Stomach (tissue), 9 donors: ENCODE measurements around the gene PCDHGA1. TPM values are rescaled to one million over a fixed set of nuclear protein-coding genes. Genes with fewer than 3 reads are reported as not detected.
A peak's percentile ranks its signal among the peaks of the same experiment; 100 is the strongest.
"Not testable (repeated sequence)": the region's sequence is repeated elsewhere in the genome, so short reads cannot be mapped to it uniquely, and the experiment has no call there.

Experiments
- DNase-seq, 2 donors: peaks; one replicate each; pipeline versions ENCODE4 v3.0.0 to v3.0.0-alpha.2; 2013 to 2019
- H3K27ac ChIP-seq, 5 donors: fragments of 200-600 bp in 4 of 5; sonication (generic) in 4 of 5; one replicate each; pipeline ENCODE4 v1.5.1; 2013 to 2019; ENCODE audit warnings: mild to moderate bottlenecking in 1 of 5, moderate library complexity in 1 of 5
- H3K27me3 ChIP-seq, 3 donors: fragments of 200-600 bp; sonication (generic); one replicate each; pipeline ENCODE4 v1.5.1; 2017 to 2019; ENCODE audit warnings: mixed run types in 1 of 3
- H3K36me3 ChIP-seq, 4 donors: fragments of 200-600 bp; sonication (generic); 1 replicate in 3 of 4; 2 replicates in 1 of 4; pipeline ENCODE4 v1.5.1; 2016 to 2019
- H3K4me1 ChIP-seq, 4 donors: fragments of 200-600 bp; sonication (generic); one replicate each; pipeline ENCODE4 v1.5.1; 2016 to 2019
- H3K4me3 ChIP-seq, 4 donors: fragments of 200-600 bp; sonication (generic) in 3 of 4; one replicate each; pipeline ENCODE4 v1.5.1; 2016 to 2019; ENCODE audit warnings: mild to moderate bottlenecking in 1 of 4
- H3K9me3 ChIP-seq, 4 donors: fragments of 200-600 bp; sonication (generic); one replicate each; pipeline ENCODE4 v1.5.1; 2016 to 2019
- CTCF ChIP-seq, 7 experiments: fragments of 450-650 bp in 4 of 7; fragments of 200-600 bp in 3 of 7; sonication (generic) in 3 of 7; IDR thresholded peaks; one replicate each; pipeline ENCODE4 v1.5.1; 2016 to 2019; ENCODE audit warnings: antibody characterized with exemption in 7 of 7, control low read depth in 2 of 7, mild to moderate bottlenecking in 1 of 7
- EP300 ChIP-seq: sonication (generic); formaldehyde crosslinking; IDR thresholded peaks from one replicate; pipeline ENCODE4 v1.6.1; 2017; ENCODE audit warnings: antibody characterized with exemption
- POLR2A ChIP-seq, 4 donors: fragments of 450-650 bp; IDR thresholded peaks; one replicate each; pipeline ENCODE4 v1.6.1; 2016; ENCODE audit warnings: antibody characterized with exemption in 4 of 4, control low read depth in 2 of 4, mild to moderate bottlenecking in 1 of 4, moderate library complexity in 1 of 4
- POLR2AphosphoS5 ChIP-seq, 3 donors: sonication (generic); formaldehyde crosslinking; IDR thresholded peaks; one replicate each; pipeline ENCODE4 v1.6.1; 2016; ENCODE audit warnings: antibody characterized with exemption in 3 of 3
- WGBS, 5 donors: extraction: QIAGEN DNeasy Blood & Tissue Kit in 3 of 5; methylation state at CpG; one replicate each; pipeline versions ENCODE4 v1.1.5 to v1.1.7; 2013 to 2018; 5-methylcytosine and 5-hydroxymethylcytosine counted together
- intact Hi-C: fragments of 100-400 bp; cut with DNase I; formaldehyde crosslinking; loops from one replicate; pipeline ENCODE4 v1.15.1; 2023; ENCODE audit warnings: low total_unique reads
- polyA plus RNA-seq, 3 donors: library from polyadenylated mRNA; stranded (reverse); fragments of 200-250 nt; gene quantifications; one replicate each; pipeline ENCODE4 v1.2.3, GENCODE V29; 2013
- total RNA-seq, 5 donors: library from RNA; depleted of rRNA; stranded (reverse); fragments of >200 nt; gene quantifications; one replicate each; pipeline versions ENCODE4 v1.1.0 to v1.2.3, GENCODE V29; 2014 to 2016
- donor health status: healthy with polysubstance abuse.
- donor health status: Bipolar disorder and iron deficiency.
- donor health status: healthy.

Gene PCDHGA1
- total and polyA plus RNA-seq, 8 donors = 0.13 to 0.18 TPM; not detected in 6

- intact Hi-C loops = no loop called here
- Histone ChIP-seq H3K36me3 (peaks cover 0 to 11% (median 0%) of the 10 kb centered on the region in 4 donors), H3K4me1 (no peaks in the 10 kb centered on the region), H3K27me3 (peaks cover 0 to 73% (median 22%) of the 10 kb centered on the region in 3 donors), H3K27ac (no peak overlapping the region), H3K4me3 (no peak overlapping the region), H3K9me3 (peaks cover 54 to 100% (median 89%) of the 10 kb centered on the region in 4 donors)
- 53 to 69% (median 56%) methylated on average over 13 to 14 of the region's 14 CpGs for WGBS, 5 donors
- no peak for DNase-seq
- TF ChIP-seq EP300 = no peak
These were observed 44.3 kb downstream of the PCDHGA1 start for GRCh38 chr5:141374627-141375026.

DNA sequence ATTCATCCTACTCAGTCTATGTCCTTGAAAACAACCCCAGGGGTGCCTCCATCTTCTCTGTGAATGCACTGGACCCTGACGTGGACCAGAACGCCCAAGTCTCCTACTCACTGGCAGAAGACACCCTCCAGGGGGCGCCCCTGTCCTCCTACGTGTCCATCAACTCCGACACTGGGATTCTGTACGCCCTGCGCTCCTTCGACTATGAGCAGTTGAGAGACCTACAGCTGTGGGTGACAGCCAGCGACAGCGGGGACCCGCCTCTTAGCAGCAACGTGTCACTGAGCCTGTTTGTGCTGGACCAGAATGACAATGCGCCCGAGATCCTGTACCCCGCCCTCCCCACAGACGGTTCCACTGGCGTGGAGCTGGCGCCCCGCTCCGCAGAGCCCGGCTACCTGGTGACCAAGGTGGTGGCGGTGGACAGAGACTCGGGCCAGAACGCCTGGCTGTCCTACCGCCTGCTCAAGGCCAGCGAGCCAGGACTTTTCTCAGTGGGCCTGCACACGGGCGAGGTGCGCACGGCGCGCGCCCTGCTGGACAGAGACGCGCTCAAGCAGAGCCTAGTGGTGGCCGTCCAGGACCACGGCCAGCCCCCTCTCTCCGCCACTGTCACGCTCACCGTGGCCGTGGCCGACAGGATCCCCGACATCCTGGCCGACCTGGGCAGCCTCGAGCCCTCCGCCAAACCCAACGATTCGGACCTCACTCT is 45.3 kb downstream of the PCDHGA1 start:
- H3K4me3 ChIP-seq, H3K4me1 ChIP-seq, DNase-seq, H3K27ac ChIP-seq, intact Hi-C loops: not testable (repeated sequence)
- peaks cover 51 to 99% (median 87%) of the 10 kb centered on the region in 4 donors for H3K9me3 ChIP-seq
- 37 to 57% (median 46%) methylated on average over 18 to 40 of the region's 48 CpGs for WGBS, 5 donors
- peaks cover 0 to 11% (median 0%) of the 10 kb centered on the region in 4 donors for H3K36me3 ChIP-seq
- peaks cover 0 to 67% (median 16%) of the 10 kb centered on the region in 3 donors for H3K27me3 ChIP-seq

DNA sequence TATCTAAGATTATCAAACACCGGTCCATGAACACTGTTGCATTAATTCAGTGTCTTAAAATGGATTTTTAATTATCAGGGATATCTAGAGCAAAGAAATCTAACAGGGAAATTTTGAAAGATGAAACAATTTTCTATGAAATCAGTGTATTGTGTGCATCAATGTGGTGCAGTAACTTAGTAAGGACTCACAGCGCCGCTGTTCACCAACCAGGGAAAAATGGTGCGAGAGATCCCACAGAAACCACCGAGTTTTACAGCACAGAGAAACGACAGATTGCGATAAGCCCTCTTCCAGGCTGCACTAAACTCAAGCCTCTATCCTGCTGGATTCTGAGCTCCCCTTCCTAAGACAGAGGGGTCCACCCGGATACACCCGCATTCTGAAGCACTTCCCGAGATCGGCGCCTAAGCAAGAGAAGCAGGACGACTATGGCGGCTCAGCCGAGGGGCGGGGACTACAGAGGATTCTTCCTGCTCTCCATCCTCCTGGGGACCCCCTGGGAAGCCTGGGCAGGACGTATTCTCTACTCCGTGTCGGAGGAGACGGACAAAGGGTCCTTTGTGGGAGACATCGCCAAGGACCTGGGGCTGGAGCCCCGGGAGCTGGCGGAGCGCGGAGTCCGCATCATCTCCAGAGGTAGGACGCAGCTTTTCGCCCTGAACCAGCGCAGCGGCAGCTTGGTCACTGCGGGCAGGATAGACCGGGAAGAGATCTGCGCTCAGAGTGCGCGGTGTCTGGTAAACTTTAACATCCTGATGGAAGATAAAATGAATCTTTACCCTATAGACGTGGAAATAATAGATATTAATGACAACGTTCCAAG is 52.4 kb downstream of the PCDHGA1 start, which contains the start of gene PCDHGA7:
Gene PCDHGA7, plus strand, starts transcription at position 274 of the 826 bp plus-strand sequence. Its CDS starts 158 bp downstream, at position 432.
- no peak for DNase-seq
- no peaks in the 10 kb centered on the region for H3K36me3 ChIP-seq
- TF ChIP-seq POLR2A (IDR thresholded peaks at IDR 0.05) (no peak), POLR2AphosphoS5 (IDR thresholded peaks at IDR 0.05) (no peak), EP300 (no peak)
- no peak within 1 kb of the TSS for H3K27ac ChIP-seq
- H3K9me3 ChIP-seq = peaks cover 34 to 99% (median 88%) of the 10 kb centered on the region in 4 donors
- H3K4me1 ChIP-seq = no peaks in the 10 kb centered on the region
- intact Hi-C loops = no loop called here
- H3K27me3 ChIP-seq = peaks cover 0 to 70% (median 5%) of the 10 kb centered on the region in 3 donors
- whole genome bisulfite sequencing, 5 donors = 13 to 20% (median 18%) methylated on average over 31 to 37 of the region's 37 CpGs
- peak within 1 kb of the TSS in 2 of 4 donors; percentile 8 to 16 for H3K4me3 ChIP-seq

DNA sequence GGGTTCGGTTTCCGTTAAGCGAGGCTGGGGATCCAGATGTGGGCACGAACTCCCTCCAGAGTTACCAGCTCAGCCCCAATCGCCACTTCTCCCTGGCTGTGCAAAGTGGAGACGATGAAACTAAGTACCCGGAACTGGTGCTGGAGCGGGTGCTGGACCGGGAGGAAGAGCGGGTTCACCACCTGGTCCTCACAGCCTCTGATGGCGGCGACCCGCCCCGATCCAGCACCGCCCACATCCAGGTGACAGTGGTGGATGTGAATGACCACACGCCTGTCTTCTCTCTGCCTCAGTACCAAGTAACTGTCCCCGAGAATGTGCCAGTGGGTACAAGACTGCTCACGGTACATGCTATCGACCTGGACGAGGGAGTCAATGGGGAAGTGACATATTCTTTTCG is 53.0 kb downstream of the PCDHGA1 start:
- peaks cover 35 to 95% (median 85%) of the 10 kb centered on the region in 4 donors for H3K9me3 ChIP-seq
- no peaks in the 10 kb centered on the region for H3K36me3 ChIP-seq
- H3K27me3 ChIP-seq = peaks cover 0 to 66% (median 5%) of the 10 kb centered on the region in 3 donors
- H3K4me3 ChIP-seq = peak overlapping the region in 1 of 4 donors; percentile 8
- no peaks in the 10 kb centered on the region for H3K4me1 ChIP-seq
- no peak overlapping the region for H3K27ac ChIP-seq
- WGBS, 5 donors = 33 to 55% (median 36%) methylated on average over 14 to 21 of the region's 21 CpGs
- TF ChIP-seq POLR2A (IDR thresholded peaks at IDR 0.05) = no peak
- TF ChIP-seq CTCF (IDR thresholded peaks at IDR 0.05) = no peak
- TF ChIP-seq EP300 = no peak
- no peak for TF ChIP-seq POLR2AphosphoS5 (IDR thresholded peaks at IDR 0.05)
- DNase-seq = no peak
- intact Hi-C loops = no loop called here

- H3K27me3 ChIP-seq = peaks cover 0 to 78% (median 7%) of the 10 kb centered on the region in 3 donors
- peaks cover 48 to 97% (median 90%) of the 10 kb centered on the region in 4 donors for H3K9me3 ChIP-seq
- no peak for TF ChIP-seq EP300
- no peak for TF ChIP-seq POLR2AphosphoS5 (IDR thresholded peaks at IDR 0.05)
- no peak for DNase-seq
- 41 to 61% (median 45%) methylated on average over 32 to 43 of the region's 43 CpGs for WGBS, 5 donors
- H3K36me3 ChIP-seq = peaks cover 0 to 5% (median 0%) of the 10 kb centered on the region in 4 donors
- intact Hi-C loops = no loop called here
- H3K4me1 ChIP-seq = no peaks in the 10 kb centered on the region
- H3K4me3 ChIP-seq = no peak overlapping the region
- H3K27ac ChIP-seq = no peak overlapping the region
These were observed 54.4 kb downstream of the PCDHGA1 start for GRCh38 chr5:141384471-141385267.
